Fibroblast of villous mesenchyme (primary cell): ENCODE data around the gene SYNGR1. TPM values are rescaled to one million over a fixed set of nuclear protein-coding genes. Genes with fewer than 3 reads are reported as not detected.
A peak's percentile ranks its signal among the peaks of the same experiment; 100 is the strongest.

Source experiments
- DNase-seq: peaks from one replicate; pipeline ENCODE4 v3.0.0-alpha.2; 2010; ENCODE audit warnings: low read depth
- H3K4me3 ChIP-seq: 2 replicates; pipeline ENCODE4 v1.5.1; 2011; ENCODE audit warnings: low read depth, mild to moderate bottlenecking, low read length
- total RNA-seq: library from RNA; depleted of rRNA; stranded (reverse); fragments of >200 nt; gene quantifications from 2 replicates; pipeline ENCODE4 v1.2.3, GENCODE V29; 2012
- TF ChIP-seq, protein P1 (sequence below): IDR thresholded peaks from 2 replicates; pipeline ENCODE4 v1.5.1; 2012; ENCODE audit warnings: low read depth, mild to moderate bottlenecking, low read length; ENCODE audit not compliant: insufficient read depth

The SYNGR1 gene, protein sequence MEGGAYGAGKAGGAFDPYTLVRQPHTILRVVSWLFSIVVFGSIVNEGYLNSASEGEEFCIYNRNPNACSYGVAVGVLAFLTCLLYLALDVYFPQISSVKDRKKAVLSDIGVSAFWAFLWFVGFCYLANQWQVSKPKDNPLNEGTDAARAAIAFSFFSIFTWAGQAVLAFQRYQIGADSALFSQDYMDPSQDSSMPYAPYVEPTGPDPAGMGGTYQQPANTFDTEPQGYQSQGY
- 8.6 and 12.2 TPM in 2 replicates for total RNA-seq

DNA sequence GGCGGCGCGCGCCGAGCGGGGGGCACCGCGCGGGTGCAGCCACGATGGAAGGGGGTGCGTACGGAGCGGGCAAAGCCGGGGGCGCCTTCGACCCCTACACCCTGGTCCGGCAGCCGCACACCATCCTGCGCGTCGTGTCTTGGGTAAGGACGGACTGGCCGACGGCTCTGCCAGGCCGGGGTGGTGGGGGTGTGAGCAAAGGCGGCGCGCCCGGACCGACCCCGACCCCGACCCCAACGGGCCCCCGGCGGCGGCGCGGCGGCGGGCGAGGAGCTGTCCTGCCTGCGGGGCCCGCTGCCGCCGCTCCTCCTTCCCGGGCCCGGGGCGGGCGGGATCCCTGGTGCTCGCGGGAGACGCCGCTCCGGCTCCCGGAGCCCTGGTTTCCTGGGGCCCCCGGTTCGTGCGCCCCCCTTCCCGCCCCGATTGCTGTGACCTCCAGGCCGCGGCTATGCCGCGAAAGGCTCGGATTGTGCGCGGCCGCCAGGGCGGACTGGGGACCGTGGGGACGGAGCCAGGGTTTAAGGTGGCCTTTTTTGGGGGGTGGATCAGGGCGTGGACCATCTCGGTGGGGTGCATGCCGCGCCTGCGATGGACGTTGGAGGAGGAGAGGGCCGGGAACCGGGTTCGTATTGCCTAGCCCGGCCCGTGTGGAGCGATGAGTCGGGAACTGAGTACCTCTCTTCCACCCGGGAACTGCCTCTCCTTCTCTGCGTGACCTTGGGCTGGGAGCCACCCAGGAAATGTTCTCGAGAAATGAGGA lies at the start of gene SYNGR1:
SYNGR1 (plus strand) TSS at position 25 of the 760 bp plus-strand sequence; CDS start at position 45, 20 bp downstream.
- DNase-seq: no peak
- H3K4me3 ChIP-seq: peak within 1 kb of the TSS; percentile 70
- TF ChIP-seq, protein P1, sequence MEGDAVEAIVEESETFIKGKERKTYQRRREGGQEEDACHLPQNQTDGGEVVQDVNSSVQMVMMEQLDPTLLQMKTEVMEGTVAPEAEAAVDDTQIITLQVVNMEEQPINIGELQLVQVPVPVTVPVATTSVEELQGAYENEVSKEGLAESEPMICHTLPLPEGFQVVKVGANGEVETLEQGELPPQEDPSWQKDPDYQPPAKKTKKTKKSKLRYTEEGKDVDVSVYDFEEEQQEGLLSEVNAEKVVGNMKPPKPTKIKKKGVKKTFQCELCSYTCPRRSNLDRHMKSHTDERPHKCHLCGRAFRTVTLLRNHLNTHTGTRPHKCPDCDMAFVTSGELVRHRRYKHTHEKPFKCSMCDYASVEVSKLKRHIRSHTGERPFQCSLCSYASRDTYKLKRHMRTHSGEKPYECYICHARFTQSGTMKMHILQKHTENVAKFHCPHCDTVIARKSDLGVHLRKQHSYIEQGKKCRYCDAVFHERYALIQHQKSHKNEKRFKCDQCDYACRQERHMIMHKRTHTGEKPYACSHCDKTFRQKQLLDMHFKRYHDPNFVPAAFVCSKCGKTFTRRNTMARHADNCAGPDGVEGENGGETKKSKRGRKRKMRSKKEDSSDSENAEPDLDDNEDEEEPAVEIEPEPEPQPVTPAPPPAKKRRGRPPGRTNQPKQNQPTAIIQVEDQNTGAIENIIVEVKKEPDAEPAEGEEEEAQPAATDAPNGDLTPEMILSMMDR: peak; percentile 4

DNA sequence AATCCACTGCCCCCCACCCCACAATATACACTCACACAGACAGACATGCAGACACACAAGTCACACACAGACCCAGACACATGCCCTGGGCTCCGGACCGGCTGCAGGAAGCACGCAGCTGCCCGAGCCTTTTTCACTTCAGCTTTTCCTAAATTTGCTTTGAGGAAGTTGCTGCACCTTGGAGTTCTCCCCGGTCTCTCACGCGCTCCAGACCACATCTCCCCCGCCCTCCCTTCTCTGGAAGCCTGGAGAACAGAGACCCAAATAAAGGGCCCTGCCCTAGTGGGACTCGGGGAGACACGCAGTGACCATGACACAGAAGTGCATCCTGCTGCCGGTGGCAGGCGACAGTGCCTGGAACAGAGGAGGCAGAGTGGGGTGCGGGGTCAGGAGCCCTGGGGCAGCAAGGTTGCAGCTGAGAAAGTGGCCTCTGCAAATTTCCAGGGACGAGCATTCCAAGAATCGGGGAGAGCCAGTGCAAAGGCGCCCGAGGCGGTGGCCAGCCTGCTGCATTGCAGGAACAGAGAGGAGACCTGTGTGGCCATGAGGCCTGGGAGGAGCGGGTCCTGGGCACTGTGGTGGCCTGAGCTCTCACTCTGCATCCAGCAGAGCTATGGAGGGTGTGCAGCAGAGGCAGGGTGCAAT lies 49.5 kb upstream of the SYNGR1 start:
- DNase-seq: no peak
- TF ChIP-seq, protein P1: no peak
- H3K4me3 ChIP-seq: no peak overlapping the region

DNA sequence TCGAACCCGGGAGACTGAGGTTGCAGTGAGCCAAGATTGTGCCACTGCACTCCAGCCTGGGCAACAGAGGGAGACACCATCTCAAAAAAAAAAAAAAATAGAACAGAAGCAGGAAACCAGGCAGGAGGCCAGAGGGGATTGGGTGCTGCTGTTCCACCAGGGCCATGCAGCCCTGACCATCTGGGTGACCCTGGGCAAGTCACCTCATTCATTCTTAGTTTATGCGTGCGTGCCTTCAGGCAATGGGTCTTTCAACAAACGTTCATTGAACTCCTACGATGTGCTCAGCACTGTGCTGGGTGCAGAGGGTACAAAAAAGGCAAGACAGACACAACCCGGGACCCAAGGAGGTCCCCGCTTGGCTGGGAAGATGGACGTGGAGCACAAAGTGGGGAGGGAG lies 48.7 kb upstream of the SYNGR1 start:
- DNase-seq: no peak
- no peak overlapping the region for H3K4me3 ChIP-seq
- TF ChIP-seq, protein P1: no peak

DNA sequence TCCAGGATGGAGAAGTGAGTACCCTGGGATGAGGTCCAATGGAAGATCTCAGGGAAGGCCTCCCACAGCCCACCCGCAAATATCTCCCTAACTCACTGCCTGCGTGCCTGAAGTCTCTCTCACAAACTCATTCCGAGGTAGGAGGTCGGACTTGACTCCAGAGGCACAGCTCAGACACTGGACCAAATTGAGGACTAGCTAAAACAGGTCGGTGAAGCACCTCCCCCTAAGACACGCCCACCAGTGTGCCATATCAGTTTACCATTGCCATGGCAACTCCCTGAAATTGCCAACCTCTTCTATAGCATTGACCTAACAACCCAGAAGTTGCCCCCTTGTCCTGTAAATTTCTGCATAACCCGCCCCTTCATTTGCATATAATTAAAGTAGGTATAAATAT lies 47.9 kb upstream of the SYNGR1 start:
- TF ChIP-seq, protein P1: no peak
- no peak overlapping the region for H3K4me3 ChIP-seq
- DNase-seq: no peak

DNA sequence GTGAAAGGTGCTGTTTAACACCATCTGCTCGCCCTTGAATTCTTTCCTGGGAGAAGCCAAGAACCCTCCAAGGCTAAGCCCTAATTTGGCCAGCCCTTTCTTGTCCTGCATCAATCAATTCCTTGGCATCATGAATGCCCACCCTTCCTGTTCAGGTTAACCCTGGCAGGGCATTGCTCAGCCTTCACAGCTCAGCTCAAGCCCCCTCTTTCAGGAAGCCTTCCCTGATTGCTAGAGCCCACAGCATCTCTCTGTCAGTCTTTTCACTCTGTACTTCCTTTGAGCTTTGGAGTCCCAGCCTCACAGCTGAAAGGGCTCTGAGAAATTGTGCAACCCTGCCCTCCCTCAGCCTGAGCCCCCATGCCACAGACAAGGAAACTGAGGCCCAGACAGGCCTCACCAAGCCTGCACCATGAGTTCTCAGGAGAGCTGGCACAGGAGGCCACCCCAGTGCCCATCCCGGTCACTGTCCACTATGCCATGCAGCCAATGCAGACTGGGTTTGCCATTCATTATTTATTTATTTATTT lies 47.3 kb upstream of the SYNGR1 start:
- TF ChIP-seq, protein P1: no peak
- no peak overlapping the region for H3K4me3 ChIP-seq
- no peak for DNase-seq

DNA sequence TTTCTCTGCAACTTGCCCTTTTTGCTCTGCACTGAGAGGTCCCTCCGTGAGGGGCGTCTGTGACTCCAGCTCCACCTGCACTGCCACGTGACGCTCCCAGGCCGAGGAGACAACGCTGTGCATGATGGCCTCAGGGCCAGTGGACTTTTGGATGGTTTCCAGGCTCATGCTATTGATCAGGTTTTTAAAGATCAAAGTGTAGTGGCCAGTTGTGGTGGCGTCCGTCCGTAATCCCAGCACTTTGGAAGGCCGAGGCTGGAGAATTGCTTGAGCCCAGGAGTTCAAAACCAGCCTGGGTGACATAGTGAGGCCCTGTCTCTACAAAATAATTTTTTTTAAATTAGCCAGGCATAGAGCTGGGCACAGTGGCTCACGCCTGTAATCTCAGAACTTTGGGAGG lies 46.4 kb upstream of the SYNGR1 start:
- DNase-seq: no peak
- H3K4me3 ChIP-seq: no peak overlapping the region
- TF ChIP-seq, protein P1: no peak
